ENCODE measurements around the gene IQCN. TPM values are rescaled to one million over a fixed set of nuclear protein-coding genes. Genes with fewer than 3 reads are reported as not detected.
A peak's percentile ranks its signal among the peaks of the same experiment; 100 is the strongest.

Gene IQCN
- total and polyA plus RNA-seq, 4 donors = 0.19 to 2.4 (median 0.53) TPM

DNA sequence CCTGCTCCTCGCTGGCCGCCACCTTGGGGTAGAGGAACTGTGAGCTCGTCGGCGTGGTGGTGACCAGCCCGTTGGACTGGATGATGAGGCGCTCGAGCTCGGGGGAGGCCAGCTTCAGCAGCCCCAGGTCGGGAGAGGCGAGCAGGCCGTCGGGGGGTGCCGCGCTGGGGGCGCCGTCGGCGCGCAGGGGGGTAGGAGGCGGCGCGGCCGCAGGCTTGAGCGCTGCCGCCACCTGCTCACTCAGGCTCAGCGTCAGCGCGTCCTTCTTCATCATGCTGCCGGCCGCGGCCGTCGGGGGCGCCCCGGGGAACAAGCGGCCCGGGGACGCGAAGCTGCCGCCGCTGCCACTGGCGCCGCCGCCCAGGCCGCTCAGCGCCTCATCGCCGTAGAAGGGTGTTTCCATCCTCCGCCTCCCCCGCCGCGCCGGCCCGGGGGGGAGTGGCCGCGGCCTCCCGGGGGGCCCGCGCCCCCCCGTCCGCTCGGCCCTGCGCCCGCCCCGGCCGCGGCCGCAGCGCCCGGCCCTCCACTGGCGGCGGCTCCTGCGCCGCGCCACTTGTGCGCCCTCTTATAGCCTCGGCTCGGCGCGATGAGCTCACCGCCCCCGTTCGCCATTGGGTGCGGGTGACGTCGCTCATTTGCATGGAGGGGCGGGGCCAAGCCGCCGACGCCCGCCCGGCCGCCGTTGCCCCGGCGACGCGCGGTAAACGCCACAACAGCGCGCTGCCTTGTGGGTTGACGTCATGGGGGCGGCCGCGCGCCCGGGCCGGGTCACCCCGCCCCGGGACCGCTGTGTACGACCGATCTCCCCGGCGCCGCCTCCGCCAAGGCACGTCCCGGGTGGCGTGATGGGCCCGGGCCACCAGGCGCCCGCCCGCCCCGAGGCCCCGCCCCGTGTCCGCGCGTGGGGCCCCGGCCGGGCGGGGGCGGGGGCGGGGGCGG, 7.1 kb upstream of the IQCN start, which contains the start of gene JUND:
Gene JUND, minus strand, starts transcription at position 541 of the 939 bp plus-strand sequence. Its CDS starts 138 bp downstream, at position 403.
- Histone ChIP-seq H3K36me3 (ENCODE audit: control insufficient read depth in 4 of 4, insufficient read depth in 3 of 4, low read depth in 1 of 4, low read length in 3 of 4) (peaks cover 0 to 4% (median 1%) of the 10 kb centered on the region in 4 donors), H3K9me3 (ENCODE audit: control insufficient read depth in 4 of 4, low read length in 3 of 4) (no peaks in the 10 kb centered on the region), H3K4me1 (ENCODE audit: control insufficient read depth in 4 of 4, insufficient read depth in 4 of 4, low read length in 3 of 4) (peaks cover 5 to 31% (median 21%) of the 10 kb centered on the region in 4 donors), H3K27me3 (ENCODE audit: control insufficient read depth in 4 of 4, insufficient read depth in 4 of 4, low read length in 3 of 4) (no peaks in the 10 kb centered on the region), H3K9ac (ENCODE audit: low read depth in 1 of 2, low read length in 2 of 2) (peak within 1 kb of the TSS; percentile 97 to 100), H3K4me3 (ENCODE audit: low read depth in 1 of 3, low read length in 3 of 3) (peak within 1 kb of the TSS; percentile 84 to 100 (median 90)), H3K27ac (ENCODE audit: low read depth in 1 of 2, low read length in 2 of 2) (peak within 1 kb of the TSS; percentile 100)
- TF ChIP-seq SP1 (IDR thresholded peaks at IDR 0.05) = no peak
- TF ChIP-seq, protein P1, sequence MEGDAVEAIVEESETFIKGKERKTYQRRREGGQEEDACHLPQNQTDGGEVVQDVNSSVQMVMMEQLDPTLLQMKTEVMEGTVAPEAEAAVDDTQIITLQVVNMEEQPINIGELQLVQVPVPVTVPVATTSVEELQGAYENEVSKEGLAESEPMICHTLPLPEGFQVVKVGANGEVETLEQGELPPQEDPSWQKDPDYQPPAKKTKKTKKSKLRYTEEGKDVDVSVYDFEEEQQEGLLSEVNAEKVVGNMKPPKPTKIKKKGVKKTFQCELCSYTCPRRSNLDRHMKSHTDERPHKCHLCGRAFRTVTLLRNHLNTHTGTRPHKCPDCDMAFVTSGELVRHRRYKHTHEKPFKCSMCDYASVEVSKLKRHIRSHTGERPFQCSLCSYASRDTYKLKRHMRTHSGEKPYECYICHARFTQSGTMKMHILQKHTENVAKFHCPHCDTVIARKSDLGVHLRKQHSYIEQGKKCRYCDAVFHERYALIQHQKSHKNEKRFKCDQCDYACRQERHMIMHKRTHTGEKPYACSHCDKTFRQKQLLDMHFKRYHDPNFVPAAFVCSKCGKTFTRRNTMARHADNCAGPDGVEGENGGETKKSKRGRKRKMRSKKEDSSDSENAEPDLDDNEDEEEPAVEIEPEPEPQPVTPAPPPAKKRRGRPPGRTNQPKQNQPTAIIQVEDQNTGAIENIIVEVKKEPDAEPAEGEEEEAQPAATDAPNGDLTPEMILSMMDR (IDR thresholded peaks at IDR 0.05; ENCODE audit: low read depth, low read length, missing input control) = peak; percentile 14
- TF ChIP-seq EGR1 (IDR thresholded peaks at IDR 0.05; ENCODE audit: low read depth in 2 of 2) = no peak
- under 1% methylated on average over 138 of the region's 138 CpGs for WGBS
- peak; percentile 98 for DNase-seq (ENCODE audit: low spot score)

DNA sequence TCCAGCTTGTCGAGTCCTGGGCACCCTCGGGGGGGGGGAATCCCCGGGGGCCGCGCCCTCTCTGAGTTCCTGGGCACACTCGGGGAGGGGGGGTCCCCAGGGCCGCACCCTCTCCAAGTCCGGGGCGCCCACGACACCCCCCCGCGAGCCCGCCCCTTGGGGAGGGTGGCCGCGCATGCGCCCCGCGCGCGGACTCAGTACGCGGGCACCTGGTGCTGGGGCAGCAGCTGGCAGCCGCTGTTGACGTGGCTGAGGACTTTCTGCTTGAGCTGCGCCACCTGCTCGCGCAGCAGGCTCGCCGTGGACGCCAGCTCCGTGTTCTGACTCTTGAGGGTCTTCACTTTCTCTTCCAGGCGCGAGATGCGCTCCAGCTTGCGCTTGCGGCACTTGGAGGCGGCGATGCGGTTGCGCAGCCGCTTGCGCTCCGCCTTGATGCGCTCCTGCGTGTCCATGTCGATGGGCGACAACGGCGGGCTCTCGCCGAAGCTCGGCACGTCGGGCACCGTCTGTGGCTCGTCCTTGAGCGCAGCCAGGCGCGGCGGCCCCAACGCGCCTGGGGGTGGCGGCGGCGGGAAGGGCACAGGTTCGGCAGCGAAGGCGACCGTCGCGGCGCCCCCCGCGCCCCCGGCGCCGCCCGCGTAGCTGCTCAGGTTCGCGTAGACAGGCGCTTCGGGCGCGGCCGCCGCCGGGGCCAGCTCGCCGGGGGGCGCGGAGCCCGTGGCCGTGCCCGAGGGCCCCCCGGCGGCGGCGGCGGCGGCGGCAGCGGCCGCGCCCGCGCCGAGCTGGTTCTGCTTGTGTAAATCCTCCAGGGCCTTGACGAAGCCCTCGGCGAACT, 6.2 kb upstream of the IQCN start:
- peak; percentile 83 for DNase-seq (ENCODE audit: low spot score)
- Histone ChIP-seq H3K36me3 (ENCODE audit: control insufficient read depth in 4 of 4, insufficient read depth in 3 of 4, low read depth in 1 of 4, low read length in 3 of 4) (peaks cover 0 to 4% (median 1%) of the 10 kb centered on the region in 4 donors), H3K27me3 (ENCODE audit: control insufficient read depth in 4 of 4, insufficient read depth in 4 of 4, low read length in 3 of 4) (no peaks in the 10 kb centered on the region), H3K4me1 (ENCODE audit: control insufficient read depth in 4 of 4, insufficient read depth in 4 of 4, low read length in 3 of 4) (peaks cover 7 to 38% (median 29%) of the 10 kb centered on the region in 4 donors), H3K27ac (ENCODE audit: low read depth in 1 of 2, low read length in 2 of 2) (peak overlapping the region; percentile 100), H3K9me3 (ENCODE audit: control insufficient read depth in 4 of 4, low read length in 3 of 4) (no peaks in the 10 kb centered on the region), H3K9ac (ENCODE audit: low read depth in 1 of 2, low read length in 2 of 2) (peak overlapping the region; percentile 97 to 100), H3K4me3 (ENCODE audit: low read depth in 1 of 3, low read length in 3 of 3) (peak overlapping the region; percentile 84 to 100 (median 90))
- under 1% methylated on average over 111 of the region's 111 CpGs for WGBS
- TF ChIP-seq, protein P2, sequence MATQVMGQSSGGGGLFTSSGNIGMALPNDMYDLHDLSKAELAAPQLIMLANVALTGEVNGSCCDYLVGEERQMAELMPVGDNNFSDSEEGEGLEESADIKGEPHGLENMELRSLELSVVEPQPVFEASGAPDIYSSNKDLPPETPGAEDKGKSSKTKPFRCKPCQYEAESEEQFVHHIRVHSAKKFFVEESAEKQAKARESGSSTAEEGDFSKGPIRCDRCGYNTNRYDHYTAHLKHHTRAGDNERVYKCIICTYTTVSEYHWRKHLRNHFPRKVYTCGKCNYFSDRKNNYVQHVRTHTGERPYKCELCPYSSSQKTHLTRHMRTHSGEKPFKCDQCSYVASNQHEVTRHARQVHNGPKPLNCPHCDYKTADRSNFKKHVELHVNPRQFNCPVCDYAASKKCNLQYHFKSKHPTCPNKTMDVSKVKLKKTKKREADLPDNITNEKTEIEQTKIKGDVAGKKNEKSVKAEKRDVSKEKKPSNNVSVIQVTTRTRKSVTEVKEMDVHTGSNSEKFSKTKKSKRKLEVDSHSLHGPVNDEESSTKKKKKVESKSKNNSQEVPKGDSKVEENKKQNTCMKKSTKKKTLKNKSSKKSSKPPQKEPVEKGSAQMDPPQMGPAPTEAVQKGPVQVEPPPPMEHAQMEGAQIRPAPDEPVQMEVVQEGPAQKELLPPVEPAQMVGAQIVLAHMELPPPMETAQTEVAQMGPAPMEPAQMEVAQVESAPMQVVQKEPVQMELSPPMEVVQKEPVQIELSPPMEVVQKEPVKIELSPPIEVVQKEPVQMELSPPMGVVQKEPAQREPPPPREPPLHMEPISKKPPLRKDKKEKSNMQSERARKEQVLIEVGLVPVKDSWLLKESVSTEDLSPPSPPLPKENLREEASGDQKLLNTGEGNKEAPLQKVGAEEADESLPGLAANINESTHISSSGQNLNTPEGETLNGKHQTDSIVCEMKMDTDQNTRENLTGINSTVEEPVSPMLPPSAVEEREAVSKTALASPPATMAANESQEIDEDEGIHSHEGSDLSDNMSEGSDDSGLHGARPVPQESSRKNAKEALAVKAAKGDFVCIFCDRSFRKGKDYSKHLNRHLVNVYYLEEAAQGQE (IDR thresholded peaks at IDR 0.05) = peak; percentile 56
- TF ChIP-seq HNF4G (IDR thresholded peaks at IDR 0.05) = no peak
- no peak for TF ChIP-seq EGR1 (IDR thresholded peaks at IDR 0.05; ENCODE audit: low read depth in 2 of 2)
- TF ChIP-seq NR2F2 (IDR thresholded peaks at IDR 0.05) = no peak
- TF ChIP-seq SP1 (IDR thresholded peaks at IDR 0.05) = no peak
